GM21825 (cell line): ENCODE measurements around the gene TCF7L1.
"Not testable (repeated sequence)": the region's sequence is repeated elsewhere in the genome, so short reads cannot be mapped to it uniquely, and the experiment has no call there.

ENCODE experiments used
- ATAC-seq: cut with Tn5 transposase; IDR thresholded peaks from one replicate; pipeline ENCODE4 v1.9.1; 2021; ENCODE audit warnings: mild to moderate bottlenecking, moderate library complexity; ENCODE audit not compliant: unreplicated experiment

Gene TCF7L1, protein sequence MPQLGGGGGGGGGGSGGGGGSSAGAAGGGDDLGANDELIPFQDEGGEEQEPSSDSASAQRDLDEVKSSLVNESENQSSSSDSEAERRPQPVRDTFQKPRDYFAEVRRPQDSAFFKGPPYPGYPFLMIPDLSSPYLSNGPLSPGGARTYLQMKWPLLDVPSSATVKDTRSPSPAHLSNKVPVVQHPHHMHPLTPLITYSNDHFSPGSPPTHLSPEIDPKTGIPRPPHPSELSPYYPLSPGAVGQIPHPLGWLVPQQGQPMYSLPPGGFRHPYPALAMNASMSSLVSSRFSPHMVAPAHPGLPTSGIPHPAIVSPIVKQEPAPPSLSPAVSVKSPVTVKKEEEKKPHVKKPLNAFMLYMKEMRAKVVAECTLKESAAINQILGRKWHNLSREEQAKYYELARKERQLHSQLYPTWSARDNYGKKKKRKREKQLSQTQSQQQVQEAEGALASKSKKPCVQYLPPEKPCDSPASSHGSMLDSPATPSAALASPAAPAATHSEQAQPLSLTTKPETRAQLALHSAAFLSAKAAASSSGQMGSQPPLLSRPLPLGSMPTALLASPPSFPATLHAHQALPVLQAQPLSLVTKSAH

DNA sequence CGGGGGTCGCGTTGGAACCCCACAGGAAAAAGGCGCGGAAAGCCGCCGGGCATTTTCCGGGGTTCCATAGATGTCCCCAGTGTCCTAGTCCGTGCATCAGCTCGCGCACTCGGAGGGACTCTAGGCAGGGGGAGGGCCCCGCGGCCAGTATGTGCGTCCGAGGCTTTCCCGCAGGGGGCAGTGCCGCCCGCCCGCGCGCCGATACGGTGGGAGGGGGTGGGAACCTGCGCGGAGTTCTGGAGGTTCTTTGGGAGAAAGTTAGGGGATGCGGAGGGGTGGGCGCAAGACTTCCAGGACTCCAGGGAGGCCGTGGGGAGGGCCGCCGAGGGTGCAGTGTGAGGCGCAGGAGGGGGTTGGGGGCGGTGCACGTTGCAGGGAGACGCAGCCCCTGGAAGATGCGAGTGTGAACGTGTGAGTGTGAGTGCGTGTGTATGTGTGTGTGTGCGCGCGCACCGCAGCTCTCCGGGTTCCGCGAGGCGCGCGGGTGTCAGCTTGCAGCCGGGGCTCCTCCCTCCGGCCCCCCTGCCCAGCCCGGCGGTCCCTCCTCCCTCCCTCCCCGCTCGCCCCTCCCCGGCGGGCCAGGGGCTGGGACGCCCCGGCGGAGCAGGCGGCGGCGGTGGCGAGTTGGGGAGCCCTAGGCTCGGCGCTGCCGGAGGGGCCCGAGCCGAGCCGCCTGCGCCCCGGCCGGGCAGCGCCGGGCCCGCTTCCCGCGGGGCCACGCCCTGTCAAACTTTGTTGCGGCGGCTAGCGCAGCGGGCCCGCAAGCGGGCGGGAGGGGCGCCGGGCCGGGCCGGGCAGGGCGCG lies at the start of gene TCF7L1:
TSS of gene TCF7L1 (plus strand) at position 559 of the 804 bp plus-strand sequence. CDS start 293 bp downstream, outside the sequence.
- ATAC-seq = no peak

DNA sequence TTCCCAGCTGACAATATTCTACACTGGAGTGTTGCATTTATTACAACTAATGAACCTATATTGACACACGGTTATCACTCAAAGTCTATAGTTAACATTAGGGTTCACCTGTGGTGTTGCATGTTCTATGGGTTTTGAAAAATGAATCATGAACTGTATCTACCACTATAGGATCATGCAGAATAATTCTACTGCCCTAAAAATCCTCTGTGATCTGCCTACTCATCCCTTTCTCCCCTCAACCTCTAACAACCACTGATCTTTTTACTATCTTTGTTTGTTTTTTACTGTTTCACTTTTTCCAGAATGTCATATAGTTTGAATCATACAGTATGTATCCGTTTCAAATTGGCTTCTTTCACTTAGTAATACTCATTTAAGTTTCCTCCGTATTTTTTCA lies 47.6 kb upstream of the TCF7L1 start:
- no peak for ATAC-seq

DNA sequence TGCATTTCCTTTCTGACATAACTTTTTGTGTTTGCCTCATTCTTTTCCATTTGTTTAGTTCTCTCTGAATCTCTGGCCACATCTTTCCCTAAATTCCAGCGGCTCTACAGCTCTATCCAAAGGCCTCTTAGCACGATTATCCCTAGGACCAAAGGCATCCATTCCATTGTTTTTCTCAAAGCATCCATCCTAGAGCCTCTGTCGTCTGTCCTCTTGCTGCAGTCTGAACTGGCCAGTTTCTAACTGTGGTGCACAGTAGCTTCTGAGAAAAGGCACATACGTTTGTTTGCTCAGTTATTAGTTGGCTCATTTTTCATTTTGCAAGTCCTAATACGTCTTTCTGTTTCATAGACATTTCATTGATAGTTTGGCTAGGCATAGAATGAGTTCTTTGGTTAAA lies 45.7 kb upstream of the TCF7L1 start:
- no peak for ATAC-seq

DNA sequence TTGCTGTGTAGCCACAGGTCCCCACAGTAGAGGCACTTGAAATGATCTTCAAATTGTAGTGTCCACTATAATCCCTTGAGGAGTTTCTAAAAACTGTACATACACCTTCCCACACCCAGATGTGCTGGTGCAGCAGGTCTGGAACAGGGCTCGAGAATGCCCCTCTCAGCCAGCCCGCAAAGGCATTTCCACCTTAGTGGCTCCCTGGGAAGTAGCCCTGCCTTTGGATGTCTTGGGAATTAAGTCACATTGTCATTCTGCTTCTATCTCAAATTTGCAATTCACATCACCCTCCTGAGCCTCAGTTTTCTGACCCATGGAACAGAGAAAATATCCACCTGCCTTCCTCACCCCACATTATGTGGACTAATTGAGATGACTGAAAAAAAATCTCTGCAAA lies 44.3 kb upstream of the TCF7L1 start:
- no peak for ATAC-seq

DNA sequence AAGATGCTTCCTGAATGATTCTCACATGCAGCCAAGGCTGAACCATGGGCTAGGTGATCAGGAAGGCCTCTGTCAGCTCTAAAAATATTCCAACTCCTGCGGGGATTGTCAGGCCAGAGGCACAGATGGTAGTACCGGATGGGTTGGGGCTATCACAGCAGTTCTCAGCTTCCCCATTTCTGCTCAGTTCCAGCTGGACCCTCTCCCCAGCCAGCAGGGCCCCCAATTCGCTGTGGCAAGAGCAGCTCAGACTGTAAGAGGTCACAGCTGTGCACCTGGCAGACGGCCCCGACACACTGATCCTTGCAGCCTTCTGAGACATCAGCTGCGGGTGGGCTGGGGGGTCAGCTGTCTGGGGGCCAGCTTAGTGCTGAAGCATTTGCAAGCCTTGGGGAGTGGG lies 43.6 kb upstream of the TCF7L1 start:
- no peak for ATAC-seq

DNA sequence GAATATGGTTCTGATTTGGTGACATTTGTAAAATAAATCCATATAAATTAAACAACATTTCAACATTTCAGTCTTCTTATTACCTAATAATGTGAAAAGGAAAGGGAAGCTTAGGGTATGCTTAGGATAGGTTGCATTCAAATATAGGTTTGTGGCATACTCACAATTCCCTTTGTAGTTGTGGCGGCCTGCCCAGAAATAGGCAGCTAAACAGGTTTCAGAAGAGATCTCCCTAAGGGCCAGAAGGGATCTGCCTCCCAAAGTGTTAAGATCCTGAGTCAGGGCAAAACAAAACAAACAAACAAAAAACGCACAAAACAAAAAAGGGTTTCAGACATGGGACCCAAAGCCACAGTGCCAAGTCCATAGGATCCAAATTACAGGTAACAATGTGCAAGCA lies 41.4 kb upstream of the TCF7L1 start:
- no peak for ATAC-seq

DNA sequence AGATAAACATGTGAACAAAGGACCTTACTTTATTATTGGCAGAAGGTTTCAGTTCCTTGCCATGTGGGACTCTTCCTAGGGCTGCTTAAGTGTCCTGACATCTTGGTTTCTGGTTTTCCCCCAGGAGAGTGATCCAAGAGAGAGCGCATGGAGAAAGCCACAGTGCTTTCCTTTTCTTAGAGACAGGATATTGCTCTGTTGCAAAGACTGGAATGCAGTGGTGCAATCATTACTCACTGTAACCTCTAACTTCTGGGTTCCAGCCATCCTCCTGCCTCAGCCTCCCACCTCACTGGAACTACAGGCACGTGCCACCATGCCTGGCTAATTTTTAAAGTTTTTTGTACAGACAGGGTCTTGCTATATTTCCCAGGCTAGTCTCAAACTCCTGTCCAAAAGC lies 38.1 kb upstream of the TCF7L1 start:
- ATAC-seq = no peak

DNA sequence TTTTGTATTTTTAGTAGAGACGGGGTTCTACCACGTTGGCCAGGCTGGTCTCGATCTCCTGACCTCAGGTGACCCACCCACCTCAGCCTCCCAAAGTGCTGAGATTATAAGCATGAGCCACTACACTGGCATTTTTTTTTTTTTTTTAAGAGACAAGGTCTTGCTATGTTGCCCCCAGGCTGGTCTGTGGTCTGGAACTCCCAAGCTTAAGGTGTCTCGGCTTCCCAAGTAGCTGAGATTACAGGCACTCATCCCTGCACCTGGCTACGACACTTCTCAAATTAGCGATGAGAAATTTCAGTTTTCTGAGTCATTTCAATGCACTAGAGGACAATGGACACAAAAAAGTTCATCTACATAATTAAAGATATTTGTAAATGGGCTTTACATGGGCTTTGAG lies 36.6 kb upstream of the TCF7L1 start:
- ATAC-seq = no peak

DNA sequence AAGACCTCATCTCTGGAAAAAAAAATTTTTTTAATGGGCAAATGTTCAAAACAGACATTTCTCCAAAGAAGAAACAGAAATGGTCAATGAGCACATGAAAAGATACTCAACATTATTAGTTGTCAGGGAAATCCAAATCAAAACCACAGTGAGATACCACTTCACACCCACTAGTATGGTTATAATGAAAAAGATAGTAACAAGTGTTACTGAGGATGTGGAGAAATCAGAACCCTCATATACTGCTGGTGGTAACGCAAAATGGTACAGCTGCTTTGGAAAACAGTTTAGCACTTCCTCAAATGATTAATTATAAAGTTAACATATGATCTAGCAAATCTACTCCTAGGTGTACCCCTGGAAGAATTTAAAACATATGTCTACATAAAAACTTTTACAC lies 29.0 kb upstream of the TCF7L1 start:
- ATAC-seq = no peak

DNA sequence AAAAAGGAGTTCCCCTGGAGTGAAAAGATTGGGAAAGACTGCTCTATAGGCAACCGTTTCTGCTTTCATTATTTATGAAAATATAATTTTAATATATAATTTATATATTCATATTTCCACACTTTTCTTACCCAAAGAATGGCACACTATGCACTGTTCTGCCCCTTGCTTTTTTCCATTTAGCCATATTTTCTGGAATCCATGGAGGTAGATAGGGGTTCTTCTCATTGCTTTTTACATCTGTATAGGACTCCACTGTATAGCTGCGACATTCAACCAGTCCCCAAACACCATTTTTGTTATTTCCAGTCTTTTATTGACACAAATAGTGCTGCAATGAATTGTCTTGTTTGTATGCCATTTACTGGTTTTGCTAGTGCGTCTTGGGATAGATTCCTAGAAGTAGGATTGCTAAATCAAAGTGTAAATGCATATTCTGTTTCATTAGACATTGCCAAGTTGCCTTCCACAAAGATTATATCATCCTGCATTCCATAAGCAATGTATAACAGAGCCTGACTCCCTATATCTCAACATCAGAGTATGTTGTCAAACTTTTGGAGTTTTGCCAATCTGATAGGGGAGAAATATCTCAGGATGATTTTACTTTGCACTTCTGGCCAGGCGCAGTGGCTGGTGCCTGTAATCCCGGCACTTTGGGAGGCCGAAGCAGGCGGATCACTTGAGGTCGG lies 26.6 kb upstream of the TCF7L1 start:
- ATAC-seq = no peak

DNA sequence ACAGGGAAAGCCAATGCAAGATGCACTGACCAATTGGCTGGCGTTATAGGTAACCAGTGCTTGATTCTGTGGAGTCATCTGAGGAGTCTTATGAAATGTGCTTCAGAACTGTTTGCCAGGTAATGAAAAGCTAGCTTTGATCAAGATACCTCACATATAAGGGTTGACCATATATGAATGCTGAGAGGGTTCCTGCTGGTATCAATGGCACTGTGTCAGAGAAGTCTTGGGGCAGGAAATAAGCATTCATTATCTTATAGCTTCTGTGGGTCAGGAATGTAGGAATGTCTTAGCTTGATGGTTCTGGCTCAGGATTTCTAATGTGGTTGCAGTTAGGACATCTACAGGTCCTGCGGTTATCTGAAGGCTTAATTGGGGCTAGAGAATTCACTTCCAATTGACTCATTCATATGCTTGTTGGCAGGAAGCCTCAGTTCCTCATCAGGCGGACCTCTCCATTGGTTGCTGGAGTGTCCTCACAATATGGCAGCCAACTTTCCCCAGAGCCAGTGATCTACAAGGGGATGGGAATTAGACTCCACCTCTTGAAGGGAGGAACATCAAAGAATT lies 22.1 kb upstream of the TCF7L1 start:
- ATAC-seq = no peak

DNA sequence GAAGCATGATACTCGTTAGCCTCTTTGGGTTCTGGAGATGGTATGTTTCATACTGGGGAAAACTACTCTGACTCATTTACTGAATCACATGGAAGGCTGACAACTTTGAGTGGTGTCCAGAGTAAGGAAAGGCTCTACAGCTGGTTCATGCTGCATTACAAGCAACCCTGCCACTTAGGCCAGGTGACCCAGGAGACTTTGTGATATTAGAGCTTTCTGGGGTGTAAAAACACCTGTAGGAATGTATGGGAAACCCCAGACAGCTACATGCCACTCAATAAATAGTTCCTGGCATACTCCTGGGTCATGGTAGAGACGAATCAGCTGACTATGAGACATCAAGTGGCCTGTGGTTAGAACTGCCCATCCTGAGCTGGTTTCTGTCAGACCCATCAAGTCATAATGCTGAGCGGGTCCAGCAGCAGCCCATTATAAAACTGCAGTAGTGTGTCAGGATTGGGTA lies 21.3 kb upstream of the TCF7L1 start:
- no peak for ATAC-seq

DNA sequence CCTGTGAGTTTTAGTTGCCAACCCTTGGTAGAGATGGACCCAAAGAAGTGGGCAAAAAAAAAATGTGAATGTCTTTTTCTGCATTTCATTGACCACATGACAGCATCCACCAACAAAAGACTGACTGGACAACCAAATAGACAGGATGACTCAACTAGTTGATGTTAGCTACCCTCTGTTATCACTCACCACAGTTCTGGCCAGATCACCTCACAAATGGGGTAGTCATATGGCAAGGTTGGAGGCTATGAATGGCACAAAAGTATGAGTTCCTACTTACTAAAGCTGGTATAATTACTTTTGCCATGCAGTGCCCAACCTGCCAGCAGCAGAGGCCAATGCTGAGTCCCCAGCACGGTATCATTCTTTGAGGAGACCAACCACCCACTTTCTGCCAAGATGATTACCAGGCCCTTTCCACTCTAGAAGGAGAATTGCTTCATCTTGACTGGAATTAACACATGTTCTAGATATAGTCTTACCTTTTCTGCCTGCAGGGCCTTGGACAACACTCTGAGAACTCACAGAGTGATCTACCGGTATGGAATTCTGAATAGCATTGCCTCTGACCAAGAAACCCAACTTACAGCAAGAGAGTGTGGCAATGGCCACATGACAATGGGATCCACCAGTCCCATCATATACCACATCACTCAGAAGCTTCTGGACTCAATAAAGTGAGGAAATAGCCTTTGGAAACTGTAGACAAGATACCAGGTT lies 20.1 kb upstream of the TCF7L1 start:
- no peak for ATAC-seq

DNA sequence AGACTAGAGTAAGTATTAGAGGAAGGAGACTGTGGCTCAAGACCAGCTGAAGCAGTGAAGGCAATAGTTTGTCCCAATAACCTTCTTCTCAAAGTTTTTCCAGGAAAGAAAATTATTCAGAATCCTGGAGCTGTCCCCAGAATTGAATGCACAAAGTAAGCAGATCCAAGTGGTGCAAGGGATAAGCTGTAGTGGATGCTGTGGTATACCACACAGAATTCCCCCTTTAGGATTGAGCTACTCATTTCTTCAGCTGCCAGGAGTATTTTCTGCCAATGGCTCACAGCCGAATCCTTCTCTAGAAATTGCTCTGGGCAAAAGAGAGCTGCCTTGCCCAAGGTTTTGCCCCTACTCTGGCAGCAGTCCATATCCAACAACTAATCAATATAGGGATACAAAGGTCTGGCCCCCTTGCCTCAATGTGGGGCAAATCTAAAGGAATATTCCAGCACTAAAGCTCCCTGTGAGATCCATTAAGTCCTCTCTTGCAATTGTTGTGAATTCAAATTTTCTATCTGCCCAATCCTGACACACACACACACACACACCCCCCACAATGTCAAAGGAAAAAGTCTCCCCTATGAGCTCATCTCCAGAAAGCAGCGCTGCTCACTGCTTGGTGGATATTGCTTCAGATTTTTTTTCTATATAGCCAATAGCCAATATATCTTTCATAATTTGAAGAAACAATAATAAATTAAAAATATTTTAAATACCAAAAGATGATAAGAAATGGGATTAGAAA lies 18.4 kb upstream of the TCF7L1 start:
- ATAC-seq = no peak

DNA sequence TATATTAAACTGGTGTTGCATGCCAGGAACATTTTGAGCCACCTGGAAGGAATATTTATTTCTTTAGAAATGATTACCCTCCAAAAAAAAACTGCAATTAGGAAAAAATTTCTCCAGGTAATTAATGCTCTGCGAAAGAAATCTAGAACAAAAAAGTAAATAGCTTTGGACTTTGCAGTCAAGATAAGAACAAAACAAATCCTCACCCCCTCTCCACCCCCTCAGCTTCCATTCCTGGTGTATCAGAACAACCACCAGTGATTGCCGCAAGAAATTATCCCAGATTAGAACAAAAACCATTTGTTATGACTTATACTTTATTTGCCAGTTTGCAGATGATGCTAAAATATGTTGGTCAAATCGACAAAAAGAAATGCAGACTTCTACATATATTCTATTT lies 17.0 kb upstream of the TCF7L1 start:
- no peak for ATAC-seq

DNA sequence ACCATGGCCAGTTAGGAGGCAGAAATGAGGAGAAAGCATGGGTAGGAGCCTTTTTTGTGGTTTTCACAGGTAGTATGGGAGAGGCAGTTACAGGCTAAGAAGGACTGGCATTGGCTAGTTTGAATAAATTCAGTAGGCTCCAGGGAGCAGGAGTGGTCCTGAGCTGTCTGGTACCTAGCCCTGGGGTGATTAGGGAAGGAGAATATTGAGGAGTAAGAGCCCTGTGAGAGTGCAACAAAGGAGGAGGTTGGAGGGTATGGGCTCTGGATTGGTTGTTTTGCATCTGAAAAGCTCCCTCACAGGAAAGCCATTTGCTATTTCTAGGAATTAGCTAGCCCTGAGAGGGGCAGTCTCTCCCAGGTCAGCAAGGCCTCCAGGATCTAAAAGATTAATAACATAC lies 13.3 kb upstream of the TCF7L1 start:
- no peak for ATAC-seq

DNA sequence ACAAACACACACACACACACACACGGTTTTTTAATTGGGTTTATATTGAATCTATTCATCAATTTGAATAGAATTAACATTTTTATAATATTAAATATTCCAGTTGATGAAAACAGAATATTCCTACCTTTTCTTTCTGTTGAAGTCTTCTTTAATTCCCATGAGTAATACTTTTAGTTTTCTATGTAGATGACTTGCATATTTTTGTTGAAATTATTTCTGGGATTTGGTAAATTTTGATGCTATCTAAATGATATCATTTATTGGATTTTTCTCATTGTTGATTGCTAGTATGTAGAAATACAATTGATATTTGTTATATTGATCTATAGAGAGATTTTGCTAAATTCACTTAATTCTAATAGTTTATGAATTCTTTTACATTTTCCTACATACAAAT lies 12.8 kb upstream of the TCF7L1 start:
- ATAC-seq = no peak

DNA sequence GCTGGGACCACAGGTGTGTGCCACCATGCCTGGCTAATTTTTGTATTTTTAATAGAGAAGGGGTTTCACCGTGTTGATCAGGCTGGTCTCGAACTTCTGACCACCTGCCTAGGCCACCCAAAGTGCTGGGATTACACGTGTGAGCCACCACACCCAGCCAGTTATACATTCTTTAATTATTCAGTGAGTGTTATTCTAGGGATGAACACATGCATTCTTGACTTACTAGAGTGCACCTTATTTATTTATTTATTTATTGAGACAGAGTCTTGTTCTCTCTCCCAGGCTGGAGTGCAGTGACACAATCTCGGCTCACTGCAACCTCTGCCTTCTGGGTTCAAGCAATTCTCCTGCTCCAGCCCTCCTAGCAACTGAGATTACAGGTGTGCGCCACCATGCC lies 6.7 kb upstream of the TCF7L1 start:
- not testable (repeated sequence) for ATAC-seq

DNA sequence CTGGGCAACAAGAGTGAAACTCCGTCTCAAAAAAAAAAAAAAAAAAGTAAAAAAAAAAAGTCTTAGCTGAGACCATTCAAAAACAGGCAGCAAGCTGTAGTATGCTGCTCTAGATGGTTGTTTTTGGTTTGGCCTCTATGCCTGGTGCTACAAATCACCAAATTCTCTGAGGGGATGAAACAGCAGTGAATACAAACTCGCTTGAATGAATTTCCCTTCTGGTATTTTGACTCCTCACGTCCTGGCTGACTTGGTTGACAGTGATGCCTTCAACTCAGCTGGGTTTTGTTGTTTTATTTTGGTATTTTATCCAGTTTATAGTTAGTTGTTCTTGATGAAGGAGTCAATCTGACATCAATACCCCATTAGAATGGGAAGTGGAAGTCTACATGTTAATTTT lies 3.3 kb upstream of the TCF7L1 start:
- ATAC-seq = no peak

DNA sequence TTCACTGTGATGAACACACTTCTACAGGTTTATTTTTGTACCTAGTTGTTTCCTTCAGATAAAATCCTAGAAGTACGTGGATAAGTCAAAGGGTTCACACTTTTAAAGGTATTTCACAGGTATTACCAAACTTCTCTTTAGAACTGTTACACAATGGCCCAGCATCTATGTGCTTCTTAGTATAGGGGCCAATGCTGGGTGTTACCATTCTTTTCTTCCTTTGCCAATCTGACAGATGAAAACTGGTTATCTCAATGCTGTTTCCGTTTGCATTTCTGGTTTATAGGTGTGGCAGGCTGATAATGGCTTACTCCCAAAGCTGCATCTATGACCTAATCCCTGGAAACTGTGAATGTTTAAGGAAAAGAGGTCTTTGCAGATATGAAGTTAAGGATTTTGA lies 2.8 kb upstream of the TCF7L1 start:
- ATAC-seq = no peak
